ENCODE results near the gene YPEL5.
"Not testable (repeated sequence)": the region's sequence is repeated elsewhere in the genome, so short reads cannot be mapped to it uniquely, and the experiment has no call there.

YPEL5 gene

DNA sequence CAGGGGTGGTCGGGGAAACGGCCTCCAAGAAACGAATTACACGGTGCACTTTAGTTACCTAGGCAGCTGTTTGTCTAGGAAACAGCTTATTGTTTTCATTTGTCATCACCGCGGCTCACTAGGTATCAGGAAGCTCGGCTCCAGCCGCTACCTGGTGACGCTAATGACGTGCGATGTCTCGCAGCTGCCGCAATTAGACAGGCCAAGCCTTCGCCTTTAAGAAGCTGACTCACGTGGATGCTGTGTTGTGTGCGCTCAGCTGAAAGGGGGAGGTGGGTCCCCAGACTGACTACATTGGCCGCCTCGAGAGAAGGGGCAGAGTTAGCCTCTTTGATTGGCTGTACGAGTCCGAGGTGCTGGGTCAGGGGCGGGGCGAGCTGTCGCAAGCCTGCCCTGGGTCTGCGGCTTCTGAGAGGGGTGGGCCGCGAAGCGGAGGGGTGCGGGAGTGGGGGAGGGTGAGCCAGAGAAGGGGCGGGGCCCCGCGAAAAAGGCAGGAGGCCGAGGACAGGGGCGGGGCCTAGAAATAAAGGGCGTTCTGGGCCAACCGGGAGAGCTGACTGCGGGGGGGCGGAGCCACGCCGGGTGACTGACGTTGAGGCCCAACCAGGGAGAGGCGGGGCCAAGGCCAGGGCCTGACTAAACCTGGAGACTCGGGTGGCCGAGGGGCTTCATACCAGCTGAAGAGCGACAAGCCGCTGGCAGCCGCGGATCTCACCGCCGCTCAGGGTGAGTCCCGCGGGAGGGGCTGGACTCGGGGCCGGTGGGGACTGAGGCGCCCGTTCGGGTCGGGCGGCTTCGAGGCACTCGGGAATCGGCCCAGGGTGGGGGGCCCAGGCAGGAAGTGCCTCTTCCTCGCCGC is at the start of gene YPEL5:
YPEL5 (plus strand) TSS at position 671 of the 859 bp plus-strand sequence. CDS start 9,645 bp downstream, outside the sequence.
- DNase-seq (ENCODE audit: low read depth in 2 of 2) = peak; percentile 98 to 99

DNA sequence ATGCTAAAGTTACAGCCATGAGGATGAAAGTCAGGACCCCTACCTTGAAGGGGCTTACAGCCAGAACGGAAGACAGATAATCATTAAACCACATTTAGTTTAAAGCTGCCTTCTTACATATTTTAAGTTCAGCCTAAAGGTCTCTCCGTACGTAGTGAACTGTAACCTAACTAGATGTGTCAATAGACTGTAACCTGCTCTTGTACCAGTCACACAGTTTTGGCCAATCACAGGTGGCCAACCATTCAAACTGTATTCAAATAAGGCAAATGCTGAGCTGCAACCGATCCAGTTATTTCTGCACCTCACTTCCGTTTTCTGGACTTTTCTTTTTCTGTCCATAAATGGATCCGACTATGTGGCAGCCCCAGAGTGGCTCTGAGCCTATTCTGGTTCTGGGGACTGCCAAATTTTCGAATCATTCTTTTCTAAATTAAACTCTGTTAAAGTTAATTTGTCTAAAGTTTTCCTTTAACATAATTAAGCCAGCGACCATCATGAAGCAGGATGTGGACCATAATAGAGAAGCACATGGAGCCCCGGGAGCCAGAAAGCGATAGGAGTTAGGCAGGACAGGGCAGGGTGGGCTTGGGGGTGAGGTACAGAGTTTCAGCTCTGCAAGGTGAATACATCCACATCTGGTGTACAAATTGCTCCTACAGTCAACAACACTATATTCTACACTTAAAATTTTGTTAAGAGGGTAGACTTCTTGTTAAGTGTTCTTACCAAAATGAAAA is 48.4 kb upstream of the YPEL5 start:
- no peak for DNase-seq (ENCODE audit: low read depth in 2 of 2)

DNA sequence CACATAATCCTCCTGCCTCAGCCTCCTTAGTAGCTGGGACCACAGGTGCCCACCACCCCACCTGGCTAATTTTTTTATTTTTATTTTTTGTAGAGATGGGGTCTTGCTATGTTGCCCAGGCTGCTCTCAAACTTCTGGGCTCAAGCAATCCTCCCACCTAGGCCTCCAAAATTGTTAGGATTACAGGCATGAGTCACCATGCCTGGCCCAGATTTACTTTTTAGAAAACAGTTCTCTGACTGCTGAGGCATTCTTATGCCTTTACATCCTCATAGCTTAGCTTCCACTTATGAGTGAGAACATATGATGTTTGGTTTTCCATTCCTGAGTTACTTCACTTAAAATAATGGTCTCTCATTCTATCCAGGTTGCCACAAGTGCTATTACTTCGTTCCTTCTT is 47.4 kb upstream of the YPEL5 start:
- DNase-seq (ENCODE audit: low read depth in 2 of 2) = not testable (repeated sequence)

DNA sequence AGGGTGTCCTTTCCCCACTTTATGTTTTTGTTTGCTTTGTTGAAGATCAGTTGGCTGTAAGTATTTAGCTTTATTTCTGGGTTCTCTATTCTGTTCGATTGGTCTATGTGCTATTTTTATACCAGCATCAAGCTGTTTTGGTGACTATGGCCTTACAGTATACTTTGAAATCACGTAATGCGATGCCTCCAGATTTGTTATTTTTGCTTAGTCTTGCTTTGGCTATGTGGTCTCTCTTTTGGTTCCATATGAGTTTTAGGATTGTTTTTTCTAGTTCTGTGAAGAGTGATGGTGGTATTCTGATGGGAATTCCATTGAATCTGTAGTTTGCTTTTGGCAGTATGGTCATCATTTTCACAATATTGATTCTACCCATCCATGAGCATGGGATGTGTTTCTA is 46.1 kb upstream of the YPEL5 start:
- DNase-seq (ENCODE audit: low read depth in 2 of 2) = not testable (repeated sequence)

DNA sequence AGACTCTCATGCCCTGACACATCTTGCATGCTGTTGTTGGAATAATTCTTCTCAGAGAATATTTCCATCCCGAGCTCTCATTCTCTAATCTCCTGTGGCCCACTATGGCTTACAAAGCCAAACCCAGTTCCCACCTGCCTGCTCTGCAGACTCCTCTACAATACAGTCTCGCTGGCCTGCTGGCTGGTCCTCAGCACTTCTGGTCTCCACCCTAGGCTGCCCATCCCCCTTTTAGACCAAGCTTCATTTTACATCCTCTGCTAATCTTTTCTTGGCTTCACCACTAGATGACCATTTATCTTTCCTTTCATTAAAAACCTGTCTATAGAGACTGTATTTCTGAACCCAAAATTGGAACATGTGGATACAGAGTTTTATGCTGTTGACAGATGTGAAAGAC is 42.5 kb upstream of the YPEL5 start:
- no peak for DNase-seq (ENCODE audit: low read depth in 2 of 2)

DNA sequence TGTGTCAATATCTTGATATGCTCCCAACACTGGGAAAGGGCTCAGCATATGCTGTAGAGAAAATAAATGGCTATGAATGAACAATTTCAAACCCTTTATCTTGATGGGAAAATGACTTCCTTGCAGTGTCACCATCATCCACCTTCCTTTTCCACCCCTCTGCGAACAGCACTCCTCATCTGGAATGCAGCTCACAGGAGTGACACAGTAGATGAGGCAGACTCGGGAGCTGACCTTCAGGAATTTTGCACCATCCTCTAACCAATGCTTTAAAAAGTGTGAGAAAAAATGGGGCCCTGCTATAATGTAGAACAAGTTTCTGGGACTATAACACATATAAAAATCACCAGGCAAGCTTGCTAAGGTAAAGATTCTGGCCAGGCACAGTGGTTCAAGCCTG is 41.3 kb upstream of the YPEL5 start:
- no peak for DNase-seq (ENCODE audit: low read depth in 2 of 2)

DNA sequence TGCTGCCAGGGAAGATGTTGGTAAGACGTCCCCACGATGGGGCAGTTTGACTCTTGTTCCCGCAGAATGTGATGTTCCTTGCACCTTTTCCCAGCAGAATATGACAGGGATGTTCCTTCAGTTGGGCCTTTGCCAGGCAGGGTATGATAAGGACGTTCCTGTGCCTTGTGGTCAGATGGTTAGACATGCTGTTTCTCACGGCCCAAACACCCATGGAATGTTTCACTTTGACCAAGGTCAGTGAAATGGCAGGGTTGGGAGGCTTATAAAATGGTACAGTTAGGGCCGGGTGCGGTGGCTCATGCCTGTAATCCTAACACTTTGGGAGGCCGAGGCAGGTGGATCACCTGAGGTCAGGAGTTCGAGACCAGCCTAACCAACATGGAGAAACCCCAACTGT is 40.3 kb upstream of the YPEL5 start:
- no peak for DNase-seq (ENCODE audit: low read depth in 2 of 2)

DNA sequence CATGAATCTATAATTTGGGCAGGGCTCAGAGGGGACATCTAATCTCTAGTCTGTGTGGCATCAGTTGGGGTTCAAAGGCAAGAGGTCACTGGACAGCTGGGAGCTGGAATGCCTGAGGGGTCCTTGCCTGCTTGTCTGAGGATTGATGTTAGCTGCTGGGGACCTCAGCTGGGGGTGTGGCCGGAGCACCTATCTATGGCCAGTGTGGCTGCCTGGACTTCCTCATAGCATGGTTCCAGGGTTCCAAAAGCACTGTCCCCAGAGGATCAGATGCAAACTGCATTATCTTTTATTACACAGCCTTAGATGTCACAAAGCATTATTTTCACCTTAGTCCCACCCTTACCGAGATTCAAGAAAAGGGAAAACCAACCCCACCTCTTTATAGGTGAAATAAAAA is 38.6 kb upstream of the YPEL5 start:
- DNase-seq (ENCODE audit: low read depth in 2 of 2) = no peak

DNA sequence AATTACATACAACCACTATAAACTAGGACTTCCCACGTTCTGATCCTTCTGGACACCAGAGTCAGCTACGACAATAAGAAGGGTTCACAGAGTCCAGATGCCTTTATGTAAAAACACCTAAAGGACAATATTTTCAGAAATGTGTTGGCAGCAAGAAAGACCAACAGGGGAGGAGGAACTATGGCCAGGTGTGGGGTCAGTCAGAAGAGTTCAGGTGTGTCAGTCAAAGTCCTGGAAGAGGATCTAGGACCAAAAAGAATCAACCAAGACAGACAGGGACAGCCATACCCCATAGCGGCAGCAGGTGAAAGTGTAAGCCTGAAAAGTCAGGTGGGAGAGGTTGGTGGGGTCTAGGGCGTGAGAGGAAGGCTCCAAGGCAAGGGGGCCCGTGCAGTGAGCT is 38.0 kb upstream of the YPEL5 start:
- no peak for DNase-seq (ENCODE audit: low read depth in 2 of 2)

DNA sequence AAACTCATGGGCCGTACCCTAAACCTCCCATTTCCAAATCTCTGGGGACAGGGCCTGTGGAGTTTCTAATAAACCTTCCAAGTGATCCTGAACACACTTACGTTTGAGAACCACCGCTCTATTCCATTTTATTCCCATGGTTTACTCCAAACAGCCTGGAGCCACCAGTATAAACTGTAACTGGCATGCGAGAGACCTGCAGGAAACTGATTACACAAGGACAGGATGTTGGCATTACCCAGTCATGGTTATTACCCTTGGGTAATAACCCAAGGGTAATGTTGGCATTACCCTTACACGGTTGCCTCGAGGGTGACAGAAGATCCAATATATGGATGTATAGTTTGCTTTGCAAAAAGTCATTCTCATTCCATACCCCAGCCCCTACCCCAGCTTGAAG is 37.0 kb upstream of the YPEL5 start:
- no peak for DNase-seq (ENCODE audit: low read depth in 2 of 2)

DNA sequence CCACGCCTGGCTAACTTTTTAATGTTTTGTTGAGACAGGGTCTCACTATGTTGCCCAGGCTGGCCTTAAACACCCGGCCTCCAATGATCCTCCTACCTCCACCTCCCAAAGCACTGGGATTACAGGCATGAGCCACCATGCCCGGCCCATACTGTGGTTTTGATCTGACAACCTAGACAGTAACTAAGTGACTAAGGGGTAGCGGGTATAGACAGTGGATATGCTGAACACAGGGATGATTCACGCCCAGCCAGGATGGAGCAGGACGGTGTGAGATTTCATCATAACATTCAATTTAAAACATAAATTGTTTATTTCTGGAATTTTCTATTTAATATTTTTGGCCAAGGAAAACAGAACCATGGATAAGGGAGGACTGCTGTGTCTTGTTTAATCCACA is 36.0 kb upstream of the YPEL5 start:
- DNase-seq (ENCODE audit: low read depth in 2 of 2) = no peak

DNA sequence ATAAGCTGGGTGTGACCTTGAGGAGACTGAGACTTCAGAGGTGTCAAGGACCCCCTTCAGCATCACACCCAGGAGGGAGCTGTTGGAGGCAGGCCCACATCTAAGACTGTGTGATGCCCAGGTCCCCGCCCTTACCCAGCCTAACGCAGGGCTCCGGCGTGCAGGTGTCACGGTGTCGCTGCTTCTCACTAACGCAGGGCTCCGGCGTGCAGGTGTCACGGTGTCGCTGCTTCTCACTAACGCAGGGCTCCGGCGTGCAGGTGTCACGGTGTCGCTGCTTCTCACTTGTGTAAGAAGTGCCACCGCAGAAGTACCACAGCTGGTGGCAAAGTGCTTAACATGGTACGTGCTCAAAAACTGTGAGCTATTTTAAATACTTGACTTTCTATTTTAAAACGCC is 35.6 kb upstream of the YPEL5 start:
- DNase-seq (ENCODE audit: low read depth in 2 of 2) = not testable (repeated sequence)

DNA sequence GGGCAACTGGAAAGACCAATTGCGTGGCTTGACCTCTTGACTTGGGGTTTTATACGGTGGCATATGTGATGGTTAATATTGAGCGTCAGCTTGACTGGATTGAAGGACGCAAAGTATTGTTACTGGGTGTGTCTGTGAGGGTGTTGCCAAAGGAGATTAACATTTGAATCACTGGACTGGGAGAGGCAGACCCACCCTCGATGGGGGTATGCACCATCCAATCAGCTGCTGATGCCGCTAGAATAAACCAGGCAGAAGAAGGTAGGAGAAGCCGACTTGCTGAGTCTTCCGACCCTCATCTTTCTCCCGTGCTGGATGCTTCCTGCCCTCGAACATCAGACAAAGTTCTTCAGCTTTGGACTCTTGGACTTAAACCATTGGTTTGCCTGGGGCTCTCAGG is 34.2 kb upstream of the YPEL5 start:
- no peak for DNase-seq (ENCODE audit: low read depth in 2 of 2)

DNA sequence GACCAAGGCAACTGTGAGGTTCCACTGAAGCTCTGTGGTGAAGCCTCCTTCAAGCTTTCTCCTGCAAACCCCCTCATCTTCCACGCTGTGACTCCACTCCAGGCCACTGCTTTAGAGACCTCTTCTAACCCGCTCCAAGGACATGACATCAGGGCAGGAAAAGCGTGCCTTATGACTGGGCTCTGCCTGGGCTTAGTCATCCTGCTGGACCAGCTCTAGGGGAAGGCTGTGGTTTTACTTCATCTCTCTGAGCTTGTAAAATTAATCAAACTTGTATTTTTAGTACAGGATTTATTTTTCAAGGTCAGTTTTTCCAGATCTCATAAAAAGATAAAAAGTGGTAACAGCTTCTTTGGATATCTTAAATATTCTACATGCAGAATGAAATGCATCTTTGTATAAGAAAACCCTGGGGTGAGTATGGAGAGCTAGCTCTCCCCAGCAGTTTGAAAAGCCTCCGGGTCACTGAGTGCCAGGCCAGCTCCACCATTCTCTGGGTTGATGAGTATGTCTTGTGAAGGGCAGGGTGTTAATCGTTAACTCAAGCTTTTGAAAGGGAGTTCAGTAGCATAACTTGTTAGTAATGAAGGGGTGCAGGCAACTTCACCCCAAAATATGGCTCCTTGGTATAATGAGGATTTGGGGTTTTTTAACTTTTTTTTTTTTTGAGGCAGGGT is 33.1 kb upstream of the YPEL5 start:
- no peak for DNase-seq (ENCODE audit: low read depth in 2 of 2)

DNA sequence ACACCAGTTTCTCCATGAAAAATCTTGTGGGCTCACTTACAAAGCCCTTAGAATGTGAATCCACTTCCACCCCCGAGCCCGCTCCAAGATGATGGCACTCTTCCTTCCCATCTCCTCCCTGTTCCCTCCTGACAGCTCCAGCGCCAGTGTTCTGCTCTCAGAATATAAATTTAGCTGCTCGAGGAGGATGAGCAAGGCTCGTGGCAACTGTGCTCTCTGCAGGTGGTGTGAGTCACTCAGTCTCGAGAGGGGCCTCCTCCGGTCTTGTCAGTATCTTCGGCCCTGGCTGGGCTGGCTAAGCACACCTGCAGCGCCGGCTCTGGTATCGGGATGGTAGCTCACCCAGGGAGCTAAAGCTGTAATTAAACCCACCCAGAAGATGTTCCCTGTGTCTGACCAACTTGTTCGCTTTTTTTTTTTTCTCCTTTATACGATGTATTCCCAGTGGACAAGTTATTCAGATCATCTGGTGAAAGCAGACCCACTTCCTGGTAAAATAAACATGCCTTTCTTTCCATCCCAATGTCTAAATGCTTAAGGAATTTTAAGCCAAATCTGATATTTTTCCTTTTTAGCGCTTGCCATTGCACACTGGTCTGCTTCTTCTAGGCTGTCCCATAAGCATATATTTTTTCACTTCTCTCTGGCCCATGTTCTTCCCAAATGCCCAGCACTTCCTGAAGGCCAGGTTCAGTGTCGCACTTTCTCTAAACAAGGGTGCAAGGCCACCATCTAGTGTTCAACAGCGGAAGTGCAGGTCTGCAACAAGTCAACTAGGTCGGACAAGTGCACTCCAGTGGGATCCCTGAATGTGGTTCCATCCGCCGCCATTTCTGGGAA is 31.4 kb upstream of the YPEL5 start:
- peak; percentile 10 to 68 for DNase-seq (ENCODE audit: low read depth in 2 of 2)

DNA sequence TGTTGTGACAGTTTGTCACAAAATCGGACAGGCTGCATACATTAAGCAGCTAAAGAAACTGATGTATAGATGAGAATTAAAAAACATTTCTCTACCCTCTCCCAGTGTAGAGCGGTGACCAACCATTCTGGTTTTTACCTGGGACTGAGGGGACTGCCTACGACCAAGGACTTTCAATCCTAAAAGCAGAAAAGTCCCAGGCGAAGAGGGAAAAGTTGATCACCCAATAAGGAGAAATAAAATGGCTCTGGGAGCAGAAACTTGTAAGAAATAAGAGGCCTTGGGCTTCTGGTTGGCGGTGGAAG is 30.9 kb upstream of the YPEL5 start:
- no peak for DNase-seq (ENCODE audit: low read depth in 2 of 2)

DNA sequence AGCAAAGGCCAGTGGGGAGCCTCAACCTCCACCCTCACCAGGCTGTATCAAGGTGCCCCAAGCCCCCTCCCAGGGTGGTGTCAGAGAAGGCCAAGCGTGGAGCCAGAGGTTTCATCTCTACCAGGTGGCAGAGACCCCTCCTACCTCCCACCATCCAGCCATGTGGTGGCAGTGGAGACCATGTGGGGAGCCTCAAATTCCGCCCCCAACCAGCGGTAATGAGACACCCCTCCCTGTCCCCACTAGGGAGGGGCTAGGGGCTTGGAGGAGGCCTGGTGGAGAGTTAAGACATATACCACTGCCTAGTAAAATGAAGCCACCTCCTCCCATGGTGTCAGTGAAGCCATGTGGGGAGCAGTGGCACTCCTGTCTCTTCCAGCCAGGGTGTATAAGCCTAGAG is 24.4 kb upstream of the YPEL5 start:
- DNase-seq (ENCODE audit: low read depth in 2 of 2) = no peak

DNA sequence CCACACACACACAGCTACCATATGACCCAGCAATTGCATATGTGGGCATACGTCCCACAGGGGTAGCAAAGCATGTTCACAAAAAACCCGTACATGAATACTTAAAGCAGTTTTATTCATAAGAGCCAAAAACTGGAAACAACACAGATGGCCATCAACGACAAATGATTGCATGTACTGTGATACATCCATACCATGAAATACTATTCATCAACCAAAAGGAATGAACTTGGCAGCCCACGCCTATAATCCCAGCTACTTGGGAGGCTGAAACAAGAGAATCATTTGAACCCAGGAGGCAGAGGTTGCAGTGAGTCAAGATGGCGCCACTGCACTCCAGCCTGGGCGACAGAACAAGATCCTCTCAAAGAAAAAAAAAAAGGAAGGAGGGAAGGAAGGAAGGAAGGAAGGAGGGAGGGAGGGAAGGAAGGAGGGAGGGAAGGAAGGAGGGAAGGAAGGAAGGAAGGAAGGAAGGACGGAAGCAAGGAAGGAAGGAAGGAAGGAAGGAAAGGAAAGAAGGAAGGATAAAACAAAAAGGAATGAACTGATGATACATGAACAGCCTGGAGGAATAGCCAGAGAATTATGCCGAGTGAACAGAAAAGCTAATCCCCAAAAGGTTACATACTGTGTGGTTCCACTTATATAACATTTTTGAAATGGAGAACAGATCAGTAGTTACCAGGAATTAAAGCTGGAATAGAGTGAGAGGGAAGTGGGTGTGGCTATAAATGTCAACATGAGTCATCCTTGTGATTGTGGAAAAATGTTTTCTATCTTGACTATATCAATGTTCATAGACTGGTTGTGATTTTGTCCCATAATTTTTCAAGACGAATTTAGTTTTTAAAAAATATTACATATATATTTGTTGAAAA is 19.6 kb upstream of the YPEL5 start:
- no peak for DNase-seq (ENCODE audit: low read depth in 2 of 2)

DNA sequence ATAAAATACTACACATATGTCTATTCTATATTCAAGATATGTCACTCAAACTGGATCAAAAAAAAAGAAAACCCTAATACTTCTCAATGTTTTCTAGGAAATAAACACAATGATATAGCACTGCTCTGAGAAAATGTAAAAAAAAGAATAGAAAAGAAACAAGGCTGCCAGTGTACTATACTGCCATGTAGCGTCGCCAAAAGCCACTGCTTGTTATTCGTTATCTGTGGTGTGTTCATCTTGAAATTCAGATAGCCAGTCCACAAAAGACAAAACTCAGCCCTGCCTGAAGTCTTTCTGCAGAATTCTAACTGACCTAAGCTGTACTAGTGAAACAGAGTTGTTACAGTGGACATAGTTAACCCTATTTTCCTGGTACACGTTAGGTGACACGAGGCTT is 12.2 kb upstream of the YPEL5 start:
- DNase-seq (ENCODE audit: low read depth in 2 of 2) = no peak

DNA sequence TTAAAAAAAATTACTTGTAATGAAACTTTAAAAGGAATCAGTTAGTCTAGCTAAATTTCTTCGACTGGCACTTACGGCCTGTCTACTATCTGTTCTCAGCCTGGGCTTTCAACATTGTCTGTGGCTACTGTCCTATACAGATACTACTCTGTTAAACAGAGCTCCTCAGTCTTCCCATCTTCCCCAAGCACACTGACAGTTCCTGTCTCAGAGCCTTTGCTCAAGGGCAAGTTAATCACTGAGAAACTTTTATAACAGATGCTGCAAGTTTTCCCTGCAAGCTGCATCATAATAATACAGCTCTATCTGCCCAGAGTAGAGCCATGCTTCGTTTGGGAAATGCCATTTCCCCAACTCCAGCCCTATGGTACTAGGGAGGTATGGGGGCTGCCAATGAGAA is 11.3 kb upstream of the YPEL5 start:
- no peak for DNase-seq (ENCODE audit: low read depth in 2 of 2)
